ENCODE data around the gene PLAGL1.
"Not testable (repeated sequence)": the region's sequence is repeated elsewhere in the genome, so short reads cannot be mapped to it uniquely, and the experiment has no call there.

PLAGL1 gene

DNA sequence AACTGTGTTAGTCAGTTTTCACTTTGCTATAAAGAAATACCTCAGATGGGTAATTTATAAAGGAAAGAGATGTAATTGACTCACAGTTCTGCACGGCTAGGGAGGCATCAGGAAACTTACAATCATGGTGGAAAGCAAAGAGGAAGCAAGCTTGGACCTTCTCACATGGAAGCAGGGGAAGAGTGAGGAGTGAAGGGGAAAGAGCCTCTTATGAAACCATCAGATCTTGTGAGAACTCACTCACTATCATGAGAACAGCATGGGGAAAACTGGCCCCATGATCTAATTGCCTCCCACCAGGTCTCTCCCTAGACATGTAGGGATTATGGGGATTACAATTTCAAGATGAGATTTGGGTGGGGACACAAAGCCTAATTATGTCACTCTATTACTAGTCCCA is 41.3 kb upstream of the PLAGL1 start:
- Histone ChIP-seq H3K4me1 (ENCODE audit: control insufficient read depth in 1 of 2, insufficient read depth in 2 of 2, low read length in 2 of 2) (no peaks in the 10 kb centered on the region), H3K27ac (ENCODE audit: low read depth, low read length) (no peak overlapping the region), H3K79me1 (ENCODE audit: low read length) (no peaks in the 10 kb centered on the region), H4K12ac (ENCODE audit: low read depth, low read length) (no peak overlapping the region), H2AK5ac (ENCODE audit: low read length) (no peak overlapping the region), H3K18ac (ENCODE audit: low read length) (no peak overlapping the region), H3K4me3 (ENCODE audit: low read depth, low read length) (no peak overlapping the region), H3K4ac (ENCODE audit: low read depth, low read length) (no peak overlapping the region), H3K27me3 (ENCODE audit: insufficient read depth, low read length) (no peaks in the 10 kb centered on the region), H3K36me3 (ENCODE audit: control insufficient read depth in 1 of 2, insufficient read depth in 2 of 2, low read length in 2 of 2) (no peaks in the 10 kb centered on the region), H2BK5ac (ENCODE audit: low read depth, low read length, poor library complexity) (no peak overlapping the region), H3K79me2 (ENCODE audit: control insufficient read depth, insufficient read depth, low read length, poor library complexity) (no peaks in the 10 kb centered on the region), H3K23ac (ENCODE audit: low read length) (no peak overlapping the region), H3K4me2 (ENCODE audit: low read length) (no peak overlapping the region), H2AFZ (ENCODE audit: insufficient read depth, low read length, poor library complexity) (no peak overlapping the region), H3K9me3 (ENCODE audit: insufficient read depth, low read depth, low read length) (peaks cover 5% of the 10 kb centered on the region), H2BK120ac (ENCODE audit: insufficient read depth, low read length, poor library complexity) (no peak overlapping the region), H4K91ac (ENCODE audit: low read depth, low read length) (no peak overlapping the region), H3K9ac (ENCODE audit: low read length) (no peak overlapping the region), H2BK12ac (ENCODE audit: low read length) (no peak overlapping the region), H3K14ac (ENCODE audit: low read length) (no peak overlapping the region), H4K8ac (ENCODE audit: low read depth, low read length) (no peak overlapping the region)
- no CpG with 5 or more reads among the region's 1 CpG for WGBS (ENCODE audit: extremely low coverage, insufficient coverage, insufficient read length)
- DNase-seq = no peak

DNA sequence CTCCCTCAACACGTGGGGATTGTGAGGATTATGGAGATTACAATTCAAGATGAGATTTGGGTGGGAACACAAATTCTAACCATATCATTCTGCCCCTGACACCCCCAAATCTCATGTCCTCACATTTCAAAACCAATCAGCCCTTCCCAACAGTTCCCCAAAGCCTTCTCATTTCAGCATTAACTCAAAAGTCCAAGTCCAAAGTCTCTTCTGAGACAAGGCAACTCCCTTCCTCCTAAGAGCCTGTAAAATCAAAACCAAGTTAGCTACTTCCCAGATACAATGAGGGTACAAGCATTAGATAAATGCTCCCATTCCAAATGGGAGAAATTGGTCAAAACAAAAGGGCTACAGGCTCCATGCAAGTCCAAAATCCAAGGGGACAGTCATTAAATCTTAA is 39.6 kb upstream of the PLAGL1 start:
- Histone ChIP-seq H3K36me3 (ENCODE audit: control insufficient read depth in 1 of 2, insufficient read depth in 2 of 2, low read length in 2 of 2) (no peaks in the 10 kb centered on the region), H3K23ac (ENCODE audit: low read length) (no peak overlapping the region), H2BK12ac (ENCODE audit: low read length) (no peak overlapping the region), H2BK5ac (ENCODE audit: low read depth, low read length, poor library complexity) (no peak overlapping the region), H3K4me3 (ENCODE audit: low read depth, low read length) (no peak overlapping the region), H2AFZ (ENCODE audit: insufficient read depth, low read length, poor library complexity) (no peak overlapping the region), H4K91ac (ENCODE audit: low read depth, low read length) (no peak overlapping the region), H3K4ac (ENCODE audit: low read depth, low read length) (no peak overlapping the region), H3K4me1 (ENCODE audit: control insufficient read depth in 1 of 2, insufficient read depth in 2 of 2, low read length in 2 of 2) (no peaks in the 10 kb centered on the region), H3K27ac (ENCODE audit: low read depth, low read length) (no peak overlapping the region), H3K27me3 (ENCODE audit: insufficient read depth, low read length) (no peaks in the 10 kb centered on the region), H3K14ac (ENCODE audit: low read length) (no peak overlapping the region), H2BK120ac (ENCODE audit: insufficient read depth, low read length, poor library complexity) (no peak overlapping the region), H2AK5ac (ENCODE audit: low read length) (no peak overlapping the region), H3K4me2 (ENCODE audit: low read length) (no peak overlapping the region), H3K18ac (ENCODE audit: low read length) (no peak overlapping the region), H4K8ac (ENCODE audit: low read depth, low read length) (no peak overlapping the region), H3K9me3 (ENCODE audit: insufficient read depth, low read depth, low read length) (peaks cover 5% of the 10 kb centered on the region), H3K79me2 (ENCODE audit: control insufficient read depth, insufficient read depth, low read length, poor library complexity) (no peaks in the 10 kb centered on the region), H3K9ac (ENCODE audit: low read length) (no peak overlapping the region), H4K12ac (ENCODE audit: low read depth, low read length) (no peak overlapping the region), H3K79me1 (ENCODE audit: low read length) (no peaks in the 10 kb centered on the region)
- no CpG with 5 or more reads among the region's 1 CpG for WGBS (ENCODE audit: extremely low coverage, insufficient coverage, insufficient read length)
- DNase-seq = no peak

DNA sequence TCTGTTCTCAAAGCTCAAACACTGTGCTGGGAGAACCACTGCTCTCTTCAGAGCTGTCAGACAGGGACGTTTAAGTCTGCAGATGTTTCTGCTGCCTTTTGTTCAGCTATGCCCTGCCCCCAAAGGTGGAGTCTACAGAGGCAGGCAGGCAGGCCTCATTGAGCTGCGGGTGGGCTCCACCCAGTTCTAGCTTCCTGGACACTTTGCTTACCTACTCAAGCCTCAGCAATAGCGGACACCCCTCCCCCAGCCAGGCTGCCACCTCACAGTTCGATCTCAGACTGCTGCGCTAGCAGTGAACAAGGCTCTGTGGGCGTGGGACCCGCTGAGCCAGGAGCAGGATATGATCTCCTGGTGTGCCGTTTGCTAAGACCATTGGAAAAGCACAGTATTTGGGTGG is 38.6 kb upstream of the PLAGL1 start:
- not testable (repeated sequence) for H3K4me2 ChIP-seq (ENCODE audit: low read length); H2BK120ac ChIP-seq (ENCODE audit: insufficient read depth, low read length, poor library complexity); H3K79me2 ChIP-seq (ENCODE audit: control insufficient read depth, insufficient read depth, low read length, poor library complexity); H3K9ac ChIP-seq (ENCODE audit: low read length); DNase-seq; H4K12ac ChIP-seq (ENCODE audit: low read depth, low read length); H3K23ac ChIP-seq (ENCODE audit: low read length); H3K4ac ChIP-seq (ENCODE audit: low read depth, low read length); H3K27me3 ChIP-seq (ENCODE audit: insufficient read depth, low read length); H3K4me3 ChIP-seq (ENCODE audit: low read depth, low read length); H4K8ac ChIP-seq (ENCODE audit: low read depth, low read length); H3K14ac ChIP-seq (ENCODE audit: low read length); H3K4me1 ChIP-seq (ENCODE audit: control insufficient read depth in 1 of 2, insufficient read depth in 2 of 2, low read length in 2 of 2); H2BK12ac ChIP-seq (ENCODE audit: low read length); H3K18ac ChIP-seq (ENCODE audit: low read length); H2AK5ac ChIP-seq (ENCODE audit: low read length); H3K79me1 ChIP-seq (ENCODE audit: low read length); H2BK5ac ChIP-seq (ENCODE audit: low read depth, low read length, poor library complexity); H3K9me3 ChIP-seq (ENCODE audit: insufficient read depth, low read depth, low read length); H3K27ac ChIP-seq (ENCODE audit: low read depth, low read length); H3K36me3 ChIP-seq (ENCODE audit: control insufficient read depth in 1 of 2, insufficient read depth in 2 of 2, low read length in 2 of 2); H4K91ac ChIP-seq (ENCODE audit: low read depth, low read length); H2AFZ ChIP-seq (ENCODE audit: insufficient read depth, low read length, poor library complexity)
- no CpG with 5 or more reads among the region's 8 CpGs for WGBS (ENCODE audit: extremely low coverage, insufficient coverage, insufficient read length)

DNA sequence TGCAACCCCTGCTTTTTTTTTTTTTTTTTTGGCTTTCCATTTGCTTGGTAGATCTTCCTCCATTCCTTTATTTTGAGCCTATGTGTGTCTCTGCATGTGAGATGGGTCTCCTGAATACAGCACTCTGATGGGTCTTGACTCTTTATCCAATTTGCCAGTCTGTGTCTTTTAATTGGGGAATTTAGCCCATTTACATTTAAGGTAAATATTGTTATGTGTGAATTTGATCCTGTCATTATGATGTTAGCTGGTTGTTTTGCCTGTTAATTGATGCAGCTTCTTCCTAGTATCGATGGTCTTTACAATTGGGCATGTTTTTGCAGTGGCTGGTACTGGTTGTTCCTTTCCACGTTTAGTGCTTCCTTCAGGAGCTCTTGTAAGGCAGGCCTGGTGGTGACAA is 36.9 kb upstream of the PLAGL1 start:
- H3K27me3 ChIP-seq (ENCODE audit: insufficient read depth, low read length); H3K14ac ChIP-seq (ENCODE audit: low read length); H2BK5ac ChIP-seq (ENCODE audit: low read depth, low read length, poor library complexity); H3K36me3 ChIP-seq (ENCODE audit: control insufficient read depth in 1 of 2, insufficient read depth in 2 of 2, low read length in 2 of 2); H3K4ac ChIP-seq (ENCODE audit: low read depth, low read length); H3K18ac ChIP-seq (ENCODE audit: low read length); H2AFZ ChIP-seq (ENCODE audit: insufficient read depth, low read length, poor library complexity); H3K4me3 ChIP-seq (ENCODE audit: low read depth, low read length); H4K91ac ChIP-seq (ENCODE audit: low read depth, low read length); H3K9me3 ChIP-seq (ENCODE audit: insufficient read depth, low read depth, low read length); H3K4me1 ChIP-seq (ENCODE audit: control insufficient read depth in 1 of 2, insufficient read depth in 2 of 2, low read length in 2 of 2); H2BK120ac ChIP-seq (ENCODE audit: insufficient read depth, low read length, poor library complexity); H3K27ac ChIP-seq (ENCODE audit: low read depth, low read length); H3K4me2 ChIP-seq (ENCODE audit: low read length); H3K79me1 ChIP-seq (ENCODE audit: low read length); H3K79me2 ChIP-seq (ENCODE audit: control insufficient read depth, insufficient read depth, low read length, poor library complexity); H2BK12ac ChIP-seq (ENCODE audit: low read length); DNase-seq; H3K23ac ChIP-seq (ENCODE audit: low read length); H2AK5ac ChIP-seq (ENCODE audit: low read length); H3K9ac ChIP-seq (ENCODE audit: low read length); H4K12ac ChIP-seq (ENCODE audit: low read depth, low read length); H4K8ac ChIP-seq (ENCODE audit: low read depth, low read length): not testable (repeated sequence)
- WGBS (ENCODE audit: extremely low coverage, insufficient coverage, insufficient read length) = no CpG with 5 or more reads among the region's 2 CpGs

GRCh38 chr6:144036835-144037195 is 28.8 kb upstream of the PLAGL1 start:
- H3K18ac ChIP-seq (ENCODE audit: low read length) = no peak overlapping the region
- H4K8ac ChIP-seq (ENCODE audit: low read depth, low read length) = no peak overlapping the region
- no peak overlapping the region for H3K9ac ChIP-seq (ENCODE audit: low read length)
- no peak overlapping the region for H2BK12ac ChIP-seq (ENCODE audit: low read length)
- H3K4me2 ChIP-seq (ENCODE audit: low read length) = no peak overlapping the region
- H3K14ac ChIP-seq (ENCODE audit: low read length) = no peak overlapping the region
- H3K4me3 ChIP-seq (ENCODE audit: low read depth, low read length) = no peak overlapping the region
- no peak for DNase-seq
- H3K23ac ChIP-seq (ENCODE audit: low read length) = no peak overlapping the region
- H3K27ac ChIP-seq (ENCODE audit: low read depth, low read length) = no peak overlapping the region
- no peaks in the 10 kb centered on the region for H3K79me1 ChIP-seq (ENCODE audit: low read length)
- H3K4me1 ChIP-seq (ENCODE audit: control insufficient read depth in 1 of 2, insufficient read depth in 2 of 2, low read length in 2 of 2) = no peaks in the 10 kb centered on the region
- no CpG with 5 or more reads among the region's 3 CpGs for WGBS (ENCODE audit: extremely low coverage, insufficient coverage, insufficient read length)
- no peak overlapping the region for H4K12ac ChIP-seq (ENCODE audit: low read depth, low read length)
- H3K36me3 ChIP-seq (ENCODE audit: control insufficient read depth in 1 of 2, insufficient read depth in 2 of 2, low read length in 2 of 2) = no peaks in the 10 kb centered on the region
- no peak overlapping the region for H2BK5ac ChIP-seq (ENCODE audit: low read depth, low read length, poor library complexity)
- H2AK5ac ChIP-seq (ENCODE audit: low read length) = no peak overlapping the region
- H3K9me3 ChIP-seq (ENCODE audit: insufficient read depth, low read depth, low read length) = no peaks in the 10 kb centered on the region
- no peaks in the 10 kb centered on the region for H3K27me3 ChIP-seq (ENCODE audit: insufficient read depth, low read length)
- H2AFZ ChIP-seq (ENCODE audit: insufficient read depth, low read length, poor library complexity) = no peak overlapping the region
- no peak overlapping the region for H4K91ac ChIP-seq (ENCODE audit: low read depth, low read length)
- no peak overlapping the region for H2BK120ac ChIP-seq (ENCODE audit: insufficient read depth, low read length, poor library complexity)
- no peak overlapping the region for H3K4ac ChIP-seq (ENCODE audit: low read depth, low read length)
- H3K79me2 ChIP-seq (ENCODE audit: control insufficient read depth, insufficient read depth, low read length, poor library complexity) = no peaks in the 10 kb centered on the region

All from trophoblast cell (in vitro differentiated cells and primary cell).